Heart left ventricle (tissue), 16 donors: ENCODE data around the gene POU5F1. TPM values are rescaled to one million over a fixed set of nuclear protein-coding genes. Genes with fewer than 3 reads are reported as not detected.
"Not testable (repeated sequence)": the region's sequence is repeated elsewhere in the genome, so short reads cannot be mapped to it uniquely, and the experiment has no call there.

ENCODE experiments used
- ATAC-seq, 4 donors: fragments of 200-7000 bp; cut with Tn5 transposase; one replicate each; pipeline ENCODE4 v1.9.1; 2020 to 2022; ENCODE audit warnings: moderate library complexity in 4 of 4, mild to moderate bottlenecking in 3 of 4, moderate number of reproducible peaks in 1 of 4
- DNase-seq, 5 donors: peaks; one replicate each; pipeline ENCODE4 v3.0.0-alpha.2; 2020
- H3K27ac ChIP-seq, 12 donors: fragments of 200-600 bp; sonication (generic) in 4 of 12; one replicate each; pipeline versions ENCODE4 v1.5.0 to v1.8.0; 2016 to 2022; ENCODE audit warnings: mild to moderate bottlenecking in 2 of 12
- H3K27me3 ChIP-seq, 9 donors: fragments of 200-600 bp; sonication (generic) in 2 of 9; one replicate each; pipeline versions ENCODE4 v1.5.1 to v1.8.0; 2016 to 2022; ENCODE audit warnings: mild to moderate bottlenecking in 3 of 9
- H3K36me3 ChIP-seq, 9 donors: fragments of 200-600 bp; sonication (generic) in 2 of 9; one replicate each; pipeline versions ENCODE4 v1.5.0 to v1.8.0; 2018 to 2022; ENCODE audit warnings: mild to moderate bottlenecking in 2 of 9
- H3K4me1 ChIP-seq, 12 donors: fragments of 200-600 bp; sonication (generic) in 4 of 12; one replicate each; pipeline versions ENCODE4 v1.5.0 to v1.8.0; 2016 to 2022; ENCODE audit warnings: mild to moderate bottlenecking in 3 of 12
- H3K4me3 ChIP-seq, 12 donors: fragments of 200-600 bp; sonication (generic) in 4 of 12; one replicate each; pipeline versions ENCODE4 v1.5.0 to v1.8.0; 2017 to 2022; ENCODE audit warnings: mild to moderate bottlenecking in 9 of 12, moderate library complexity in 4 of 12
- H3K9me3 ChIP-seq, 12 donors: fragments of 200-600 bp; sonication (generic) in 4 of 12; one replicate each; pipeline versions ENCODE4 v1.5.0 to v1.8.0; 2016 to 2022; ENCODE audit warnings: mild to moderate bottlenecking in 1 of 12
- POLR2A ChIP-seq, 2 donors: fragments of 450-650 bp; IDR thresholded peaks; one replicate each; pipeline ENCODE4 v1.6.1; 2017; ENCODE audit warnings: antibody characterized with exemption in 2 of 2, mild to moderate bottlenecking in 2 of 2, moderate library complexity in 2 of 2
- WGBS, 4 donors: extraction: QIAGEN DNeasy Blood & Tissue Kit in 2 of 4; methylation state at CpG; one replicate each; pipeline versions ENCODE4 v1.1.5 to v1.1.7; 2013 to 2018; 5-methylcytosine and 5-hydroxymethylcytosine counted together
- intact Hi-C, 10 donors: fragments of 100-400 bp; cut with DNase I; formaldehyde crosslinking; loops; one replicate each; pipeline versions ENCODE4 v1.11.1 to v1.14.2; 2022
- long read RNA-seq, 3 donors: library from polyadenylated mRNA; unstranded; transcript quantifications; one replicate each; pipeline ENCODE4 v2.0.0, GENCODE V29; 2020 to 2021
- polyA plus RNA-seq, 2 donors: library from polyadenylated mRNA; stranded (reverse); fragments of 200-250 nt; gene quantifications; one replicate each; pipeline ENCODE4 v1.2.3, GENCODE V29; 2013
- total RNA-seq, 9 donors: library from RNA; depleted of rRNA in 2 of 9; stranded (reverse); fragments of >200 nt in 2 of 9; fragmentation: NEBNext Ultra II Directional in 3 of 9; extraction: Animal tissue kit (Norgen Biotek cat#: 25700) in 3 of 9; gene quantifications; one replicate each; pipeline versions ENCODE4 v1.1.0 to v1.2.4, GENCODE V29; 2016 to 2023
- TF ChIP-seq, protein P1 (sequence below), 12 donors: fragments of 200-600 bp; sonication (generic) in 4 of 12; IDR thresholded peaks; one replicate each; pipeline versions ENCODE4 v1.5.0 to v1.8.0; 2018 to 2022; ENCODE audit warnings: antibody characterized with exemption in 12 of 12, mild to moderate bottlenecking in 5 of 12
- donor health status: ischemic (EF 13 %, LVEDD 7.1; RV severe dilation, severe dysfunction).
- donor health status: healthy with polysubstance abuse.
- donor health status: DM: no; HTN: yes; CAD: no.
- donor health status: DM: no; HTN: no; CAD: no.
- donor health status: ischemic (EF 25% LVEDD 6.9; RV normal size, moderate dysfunction).
- donor health status: ischemic (EF 25% LVEDD 5.7; RV mildly dilated, moderate dysfunction).
- donor health status: healthy.
- donor health status: DM: yes; HTN: yes; CAD: no.
- donor health status: ischemic (EF 35%, LVEDD 5.7; RV mildly dilated, moderate dysfunction).
- donor health status: nonischemic (EF 11% LVEDD 7.7; RV severe dilation, severe dysfunction).
- donor health status: DM: yes; HTN: yes; CAD: no.
- donor health status: PGD.
- donor health status: ischemic (EF 29% LVEDD 5.4; RV normal size, mild dysfunction).
- donor health status: nonischemic (EF 23%, LVEDD 6.1; RV moderate dilation, normal function).

Gene POU5F1
- total RNA-seq: 1 to 10 TPM in 1 of 9 donors, under 1 TPM in 7, not detected in 1; 0.16 to 1.3 (median 0.31) TPM
- under 1 TPM; 0.72 to 0.91 TPM for polyA plus RNA-seq
- long read RNA-seq, donor 1: 0 reads
- long read RNA-seq, donor 2: 0 reads
- long read RNA-seq, donor 3: 0 reads

DNA sequence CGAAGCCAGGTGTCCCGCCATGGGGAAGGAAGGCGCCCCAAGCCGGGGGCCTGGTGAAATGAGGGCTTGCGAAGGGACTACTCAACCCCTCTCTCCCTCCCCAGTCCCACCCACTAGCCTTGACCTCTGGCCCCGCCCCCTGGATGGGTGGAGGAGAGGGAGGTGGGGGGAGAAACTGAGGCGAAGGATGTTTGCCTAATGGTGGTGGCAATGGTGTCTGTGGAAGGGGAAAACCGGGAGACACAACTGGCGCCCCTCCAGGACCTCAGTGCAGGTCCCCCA lies at the start of gene POU5F1:
POU5F1 (minus strand) TSS at position 83 of the 282 bp plus-strand sequence; CDS start at position 21, 62 bp downstream.
- TF ChIP-seq POLR2A (IDR thresholded peaks at IDR 0.05): no peak
- TF ChIP-seq, protein P1, sequence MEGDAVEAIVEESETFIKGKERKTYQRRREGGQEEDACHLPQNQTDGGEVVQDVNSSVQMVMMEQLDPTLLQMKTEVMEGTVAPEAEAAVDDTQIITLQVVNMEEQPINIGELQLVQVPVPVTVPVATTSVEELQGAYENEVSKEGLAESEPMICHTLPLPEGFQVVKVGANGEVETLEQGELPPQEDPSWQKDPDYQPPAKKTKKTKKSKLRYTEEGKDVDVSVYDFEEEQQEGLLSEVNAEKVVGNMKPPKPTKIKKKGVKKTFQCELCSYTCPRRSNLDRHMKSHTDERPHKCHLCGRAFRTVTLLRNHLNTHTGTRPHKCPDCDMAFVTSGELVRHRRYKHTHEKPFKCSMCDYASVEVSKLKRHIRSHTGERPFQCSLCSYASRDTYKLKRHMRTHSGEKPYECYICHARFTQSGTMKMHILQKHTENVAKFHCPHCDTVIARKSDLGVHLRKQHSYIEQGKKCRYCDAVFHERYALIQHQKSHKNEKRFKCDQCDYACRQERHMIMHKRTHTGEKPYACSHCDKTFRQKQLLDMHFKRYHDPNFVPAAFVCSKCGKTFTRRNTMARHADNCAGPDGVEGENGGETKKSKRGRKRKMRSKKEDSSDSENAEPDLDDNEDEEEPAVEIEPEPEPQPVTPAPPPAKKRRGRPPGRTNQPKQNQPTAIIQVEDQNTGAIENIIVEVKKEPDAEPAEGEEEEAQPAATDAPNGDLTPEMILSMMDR (IDR thresholded peaks at IDR 0.05): no peak
- peaks cover 0 to 14% (median 0%) of the 10 kb centered on the region in 12 donors for H3K4me1 ChIP-seq
- 62 to 80% (median 76%) methylated on average over 4 to 9 of the region's 9 CpGs for WGBS, 4 donors
- no peak within 1 kb of the TSS for H3K27ac ChIP-seq
- H3K36me3 ChIP-seq: peaks cover 0 to 3% (median 0%) of the 10 kb centered on the region in 9 donors
- no peaks in the 10 kb centered on the region for H3K27me3 ChIP-seq
- intact Hi-C loops: no loop called here
- H3K4me3 ChIP-seq: no peak within 1 kb of the TSS
- ATAC-seq: no peak
- H3K9me3 ChIP-seq: no peaks in the 10 kb centered on the region
- DNase-seq: no peak

DNA sequence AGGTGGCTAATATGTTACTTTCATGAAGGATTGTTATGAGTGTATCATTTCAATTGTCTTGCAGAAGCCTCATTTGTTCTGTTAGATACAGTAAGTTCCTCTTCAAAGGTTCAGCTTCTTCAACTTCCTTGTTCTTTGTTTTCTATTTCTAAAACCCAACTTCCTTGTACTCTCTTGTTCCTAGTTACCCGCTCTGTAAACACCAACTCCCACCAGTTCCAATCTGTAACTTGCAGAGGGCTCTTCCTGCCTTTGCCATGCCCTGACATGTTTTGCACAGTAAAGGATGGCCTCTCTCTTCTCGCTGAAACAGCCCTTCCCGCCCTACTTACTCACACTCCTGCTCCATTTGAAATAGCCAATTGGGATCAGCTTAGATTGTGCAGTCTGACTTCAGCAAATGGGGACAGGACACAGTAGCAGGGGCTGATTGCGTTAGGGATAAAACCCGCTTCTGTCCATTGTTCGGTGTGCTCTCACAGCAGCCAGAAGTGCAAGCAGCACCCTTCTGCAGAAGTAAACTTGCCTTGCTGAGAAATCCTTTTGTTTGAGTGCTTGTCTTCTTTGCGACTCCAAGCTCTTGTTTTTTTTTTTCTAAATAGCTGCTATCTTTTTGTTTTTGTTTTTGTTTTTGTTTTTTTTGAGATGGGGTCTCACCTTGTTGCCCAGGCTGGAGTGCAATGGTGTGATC lies 45.9 kb upstream of the POU5F1 start:
- intact Hi-C loops: no loop called here
- TF ChIP-seq, protein P1 (IDR thresholded peaks at IDR 0.05): no peak
- no peak for TF ChIP-seq POLR2A (IDR thresholded peaks at IDR 0.05)
- ATAC-seq: peak; percentile 26 to 88 (median 52)

DNA sequence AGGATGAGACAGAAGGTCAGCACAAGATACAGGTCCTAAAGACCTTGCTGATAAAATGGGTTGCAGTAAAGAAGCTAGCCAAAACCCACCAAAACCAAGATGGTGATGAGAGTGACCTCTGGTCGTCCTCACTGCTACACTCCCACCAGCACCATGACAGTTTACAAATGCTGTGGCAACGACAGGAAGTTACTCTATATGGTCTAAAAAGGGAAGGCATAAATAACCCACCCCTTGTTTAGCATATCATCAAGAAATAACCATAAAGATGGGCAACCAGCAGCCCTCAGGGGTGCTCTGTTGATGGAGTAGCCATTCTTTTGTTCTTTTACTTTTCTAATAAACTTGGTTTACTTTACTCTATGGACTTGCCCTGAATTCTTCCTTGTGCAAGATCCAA lies 44.7 kb upstream of the POU5F1 start:
- ATAC-seq, H3K4me3 ChIP-seq, H3K4me1 ChIP-seq, H3K27me3 ChIP-seq, H3K27ac ChIP-seq, intact Hi-C loops, H3K36me3 ChIP-seq, DNase-seq: not testable (repeated sequence)
- 69 to 82% (median 76%) methylated on average over 2 of the region's 2 CpGs for WGBS, 4 donors
- peaks cover 0 to 28% (median 0%) of the 10 kb centered on the region in 12 donors for H3K9me3 ChIP-seq

More for the DNA sequence above, 45.9 kb upstream of the POU5F1 start:
- 80 to 90% (median 85%) methylated on average over 7 of the region's 7 CpGs for WGBS, 4 donors
- no peaks in the 10 kb centered on the region for H3K27me3 ChIP-seq
- peaks cover 0 to 10% (median 0%) of the 10 kb centered on the region in 12 donors for H3K4me1 ChIP-seq
- no peaks in the 10 kb centered on the region for H3K36me3 ChIP-seq
- no peak for DNase-seq
- H3K9me3 ChIP-seq: peaks cover 0 to 28% (median 0%) of the 10 kb centered on the region in 12 donors
- H3K27ac ChIP-seq: peak overlapping the region in 1 of 12 donors; percentile 80
- no peak overlapping the region for H3K4me3 ChIP-seq

DNA sequence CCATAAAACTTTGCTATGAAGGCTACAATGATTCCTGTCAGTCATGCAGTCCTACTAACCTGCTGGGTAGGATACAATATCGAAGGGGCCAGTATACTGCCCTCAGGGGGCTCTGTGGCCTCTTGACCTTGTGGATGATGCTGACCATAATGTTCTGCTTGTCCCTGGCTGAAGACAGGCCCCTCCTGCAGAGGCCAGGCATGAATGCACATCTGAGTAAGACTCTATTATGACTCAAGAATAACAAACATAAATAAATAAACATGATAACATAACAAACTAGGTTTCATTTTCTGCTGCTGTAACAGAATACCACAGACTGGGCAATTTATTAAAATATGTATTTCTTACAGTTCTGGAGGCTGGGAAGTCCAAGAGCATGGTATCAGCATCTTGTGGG lies 44.0 kb upstream of the POU5F1 start:
- TF ChIP-seq, protein P1 (IDR thresholded peaks at IDR 0.05): no peak
- TF ChIP-seq POLR2A (IDR thresholded peaks at IDR 0.05): no peak
- DNase-seq (no peak), ATAC-seq (no peak)
- no peak overlapping the region for H3K27ac ChIP-seq
- no peak overlapping the region for H3K4me3 ChIP-seq
- peaks cover 0 to 28% (median 0%) of the 10 kb centered on the region in 12 donors for H3K9me3 ChIP-seq
- intact Hi-C loops: no loop called here
- 62 to 86% (median 73%) methylated on average over 1 of the region's 1 CpG for WGBS, 4 donors
- no peaks in the 10 kb centered on the region for H3K27me3 ChIP-seq
- H3K36me3 ChIP-seq: no peaks in the 10 kb centered on the region
- H3K4me1 ChIP-seq: peaks cover 0 to 10% (median 0%) of the 10 kb centered on the region in 12 donors
